Femur (tissue), 1 donor: ENCODE results near the gene ADAP2.
"Not testable (repeated sequence)": the region's sequence is repeated elsewhere in the genome, so short reads cannot be mapped to it uniquely, and the experiment has no call there.

Experiments
- DNase-seq: peaks from one replicate; pipeline ENCODE4 v3.0.0-alpha.2; 2017

Gene ADAP2

DNA sequence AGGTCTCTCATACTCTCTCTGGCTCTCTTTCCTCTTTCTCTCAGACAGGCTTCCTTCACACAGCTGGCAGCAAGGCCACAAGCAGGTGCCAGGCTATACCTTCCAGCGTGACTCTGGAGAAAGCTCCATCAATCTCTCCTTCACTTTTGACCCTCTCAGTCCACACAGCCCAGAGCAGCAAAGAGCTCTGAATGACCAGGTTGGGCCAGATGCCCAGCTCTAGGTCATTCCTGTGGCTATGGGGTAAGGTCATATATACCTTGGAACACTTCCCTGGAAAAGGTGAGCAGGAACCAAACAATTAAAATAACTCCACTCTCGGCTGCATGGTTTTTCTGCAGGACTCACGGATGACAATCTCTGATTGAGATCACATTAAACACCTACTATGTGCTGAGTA is 8.8 kb downstream of the ADAP2 start:
- DNase-seq: no peak

DNA sequence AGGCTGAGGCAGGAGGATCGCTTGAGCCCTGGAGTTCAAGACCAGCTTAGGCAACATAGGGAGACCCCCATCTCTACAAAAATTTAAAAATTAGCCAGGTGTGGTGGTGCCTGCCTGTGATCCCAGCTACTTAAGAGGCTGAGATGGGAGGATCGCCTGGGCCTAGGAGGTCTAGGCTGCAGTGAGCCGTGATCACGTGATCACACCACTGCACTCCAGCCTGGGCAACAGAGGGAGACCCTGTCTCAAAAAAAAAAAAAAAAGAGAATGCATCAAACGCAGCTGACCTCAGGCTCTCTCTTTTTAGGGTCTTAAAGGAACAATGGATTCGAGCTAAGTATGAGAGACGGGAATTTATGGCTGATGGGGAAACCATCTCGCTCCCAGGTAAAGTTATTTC is 9.8 kb downstream of the ADAP2 start:
- DNase-seq: not testable (repeated sequence)

DNA sequence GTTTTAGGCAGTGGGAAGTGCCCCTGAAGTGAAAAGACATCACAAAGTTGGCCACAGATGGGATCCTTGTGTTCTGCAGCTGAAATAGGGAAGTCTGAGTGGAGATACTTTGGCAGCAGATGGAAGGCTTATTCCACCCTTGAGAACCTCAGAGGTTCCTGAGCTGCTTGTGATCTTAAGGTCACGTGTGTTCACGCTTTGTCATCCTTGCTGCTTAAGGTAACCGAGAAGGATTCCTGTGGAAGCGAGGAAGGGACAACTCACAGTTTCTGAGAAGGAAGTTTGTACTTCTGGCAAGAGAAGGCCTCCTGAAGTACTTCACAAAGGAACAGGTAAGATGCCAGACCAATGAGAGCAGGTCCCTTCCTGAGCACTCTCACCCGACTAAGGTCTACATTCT is 12.2 kb downstream of the ADAP2 start:
- no peak for DNase-seq

DNA sequence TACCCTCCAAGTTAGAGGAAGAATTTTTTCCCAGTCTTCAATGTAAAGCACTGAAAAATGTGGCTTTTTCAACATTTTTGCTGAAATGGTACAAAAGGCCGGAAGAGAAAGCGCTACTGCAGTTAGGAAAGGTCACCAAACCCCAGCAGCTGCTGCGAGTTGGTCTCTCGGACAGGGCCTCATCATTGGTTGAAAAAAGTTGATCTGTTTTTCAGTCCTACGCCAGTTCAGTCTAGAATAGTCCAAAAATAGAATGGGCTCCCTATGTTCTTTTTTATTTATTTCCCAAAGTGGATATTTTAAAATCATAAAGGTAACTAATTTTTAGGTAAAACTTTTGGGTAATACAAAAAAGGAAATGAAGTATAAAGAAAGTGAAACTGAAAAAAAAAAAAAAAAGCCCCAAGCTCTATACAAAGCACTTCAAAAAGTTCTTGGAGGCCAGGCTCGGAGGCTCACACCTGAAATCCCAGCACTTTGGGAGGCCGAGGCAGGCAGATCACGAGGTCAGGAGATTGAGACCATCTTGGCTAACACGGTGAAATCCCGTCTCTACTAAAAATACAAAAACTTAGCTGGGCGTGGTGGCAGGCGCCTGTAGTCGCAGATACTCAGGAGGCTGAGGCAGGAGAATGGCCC is 17.4 kb downstream of the ADAP2 start:
- no peak for DNase-seq

DNA sequence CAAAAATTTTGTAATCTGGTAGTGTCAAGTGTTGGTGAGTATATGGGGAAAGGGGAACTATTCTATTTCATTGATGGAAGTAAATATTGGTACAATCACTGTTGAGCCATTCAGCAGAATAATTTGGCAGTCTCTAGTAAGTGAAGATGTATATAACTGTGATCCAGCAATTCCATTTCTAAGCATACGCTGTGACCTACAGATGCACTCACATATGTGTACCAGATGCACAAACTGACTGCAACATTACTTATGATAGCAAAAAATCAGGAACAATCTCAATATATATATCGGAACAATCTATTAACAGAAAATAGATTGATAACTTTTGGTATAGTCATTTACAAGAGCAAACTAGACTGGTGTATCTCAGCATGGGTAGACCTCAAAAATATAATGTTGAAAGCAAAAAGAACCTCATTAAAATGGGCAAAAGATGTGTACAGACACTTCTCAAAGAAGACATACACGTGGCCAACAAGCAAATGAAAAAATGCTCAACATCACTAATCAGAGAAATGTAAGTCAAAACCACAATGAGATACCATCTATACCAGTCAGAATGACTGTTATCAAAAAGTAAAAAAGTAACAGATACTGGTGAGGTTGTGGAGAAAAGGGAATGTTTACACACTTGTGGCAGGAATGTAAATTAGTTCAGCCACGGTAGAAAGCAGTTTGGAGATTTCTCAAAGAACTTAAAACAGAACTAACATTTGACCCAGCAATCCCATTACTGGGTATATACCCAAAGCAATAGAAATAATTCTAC is 20.7 kb downstream of the ADAP2 start:
- DNase-seq: no peak

DNA sequence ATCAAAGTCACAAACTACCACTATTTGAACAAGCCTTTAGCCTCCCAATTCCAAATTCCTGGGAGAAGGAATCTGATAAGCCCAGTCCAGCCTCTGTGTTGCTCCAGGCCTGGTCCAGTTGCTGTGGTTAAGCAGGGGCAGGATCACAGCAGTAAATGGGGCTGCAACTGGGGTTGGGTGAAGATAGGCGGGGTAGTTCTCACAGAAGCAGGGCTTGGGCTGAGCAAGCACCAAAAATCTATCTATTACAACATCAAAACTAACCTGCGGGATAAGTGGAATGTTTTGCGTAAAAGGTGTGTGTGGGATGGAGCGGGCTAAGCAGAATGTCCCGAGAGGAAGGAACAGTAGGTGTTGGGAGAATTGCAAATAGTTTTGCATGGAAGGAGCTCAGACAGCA is 26.1 kb downstream of the ADAP2 start:
- DNase-seq: no peak

DNA sequence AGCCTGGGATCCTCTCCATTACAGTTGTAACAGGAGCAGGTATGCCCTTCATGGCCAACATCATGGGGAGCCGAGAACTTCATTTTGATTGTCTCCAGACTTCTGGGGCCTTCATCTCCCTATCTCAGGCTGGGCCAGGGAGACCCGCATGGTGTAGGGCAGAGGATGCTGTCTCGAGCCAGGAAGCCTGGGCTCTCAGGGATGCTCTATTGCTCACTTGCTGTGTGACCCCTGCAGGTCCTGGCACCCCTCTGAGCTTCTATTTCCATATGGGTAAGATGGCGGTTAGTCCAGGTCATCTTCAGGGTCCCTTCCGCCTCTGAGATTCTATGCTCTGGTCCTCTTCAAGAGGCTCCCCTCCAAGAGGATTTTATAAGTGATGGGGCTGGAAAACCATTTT is 28.4 kb downstream of the ADAP2 start:
- no peak for DNase-seq

DNA sequence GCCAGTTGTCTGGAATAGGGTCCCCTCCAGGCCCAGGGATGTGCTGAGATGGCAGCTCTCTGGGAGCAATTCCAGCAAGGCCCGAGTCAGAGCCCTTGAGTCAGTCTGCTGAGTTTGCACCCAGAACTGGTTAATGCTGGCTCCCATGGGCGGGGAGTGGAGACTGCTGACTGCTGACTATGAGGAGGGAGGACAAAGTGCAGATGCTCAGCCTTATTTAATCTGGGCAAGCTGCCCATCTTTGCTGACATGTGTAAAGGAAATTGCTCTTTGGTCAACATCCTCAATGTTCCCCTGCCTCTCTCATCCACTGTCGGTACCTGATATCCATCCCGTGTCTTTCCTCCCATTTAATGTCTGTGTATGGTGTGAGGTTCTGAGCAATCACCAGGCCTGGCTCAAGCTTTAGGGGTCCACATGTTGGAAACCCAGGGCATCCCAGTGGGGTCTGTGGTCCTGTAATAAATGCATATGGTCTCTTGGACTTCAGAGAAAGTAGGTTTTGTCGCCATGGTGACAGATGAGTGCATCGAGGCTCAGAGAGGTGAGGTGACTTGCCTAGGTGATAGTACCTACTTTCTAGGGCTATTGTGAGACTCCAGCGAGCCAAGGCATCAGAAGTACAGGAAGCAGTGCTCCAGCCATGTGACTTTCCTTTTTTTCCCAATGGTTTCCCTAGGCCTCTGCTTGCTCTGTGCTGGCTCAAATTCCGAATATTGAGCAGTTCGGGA is 29.1 kb downstream of the ADAP2 start:
- peak; percentile 69 for DNase-seq

DNA sequence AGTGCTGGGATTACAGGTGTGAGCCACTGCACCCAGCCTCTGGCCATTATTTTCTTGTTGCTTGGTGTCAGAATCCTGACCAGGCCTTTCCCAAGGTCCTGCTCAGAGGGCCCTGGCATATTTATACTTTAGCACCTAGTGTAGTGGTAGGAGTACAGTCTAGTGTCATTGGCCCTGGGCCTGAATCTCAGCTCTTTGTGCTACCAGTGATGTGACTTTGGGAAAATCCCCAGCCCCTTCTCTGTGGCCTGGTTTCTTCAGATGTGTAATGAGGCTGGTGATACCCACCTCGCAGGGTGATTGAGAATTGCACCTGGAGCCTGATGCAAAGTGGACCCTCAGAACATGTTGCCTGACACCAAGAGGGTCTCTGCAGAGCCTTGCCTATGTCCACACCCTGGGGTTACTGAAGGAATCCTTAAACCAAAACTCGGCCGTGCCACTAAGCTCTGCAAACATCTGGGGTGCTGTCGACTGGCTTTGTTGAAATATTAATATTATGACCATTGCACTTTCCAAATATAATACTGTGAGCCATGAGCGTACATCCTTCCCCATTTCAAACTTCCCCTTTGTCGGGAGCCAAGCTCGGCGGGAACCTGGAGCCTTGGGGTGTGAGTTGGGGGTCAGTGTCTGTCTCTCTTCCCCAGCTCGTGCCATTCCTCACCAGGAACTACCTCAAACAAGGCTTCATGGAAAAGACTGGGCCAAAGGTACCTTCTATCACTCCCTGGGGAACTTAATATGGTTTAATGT is 31.1 kb downstream of the ADAP2 start:
- no peak for DNase-seq

DNA sequence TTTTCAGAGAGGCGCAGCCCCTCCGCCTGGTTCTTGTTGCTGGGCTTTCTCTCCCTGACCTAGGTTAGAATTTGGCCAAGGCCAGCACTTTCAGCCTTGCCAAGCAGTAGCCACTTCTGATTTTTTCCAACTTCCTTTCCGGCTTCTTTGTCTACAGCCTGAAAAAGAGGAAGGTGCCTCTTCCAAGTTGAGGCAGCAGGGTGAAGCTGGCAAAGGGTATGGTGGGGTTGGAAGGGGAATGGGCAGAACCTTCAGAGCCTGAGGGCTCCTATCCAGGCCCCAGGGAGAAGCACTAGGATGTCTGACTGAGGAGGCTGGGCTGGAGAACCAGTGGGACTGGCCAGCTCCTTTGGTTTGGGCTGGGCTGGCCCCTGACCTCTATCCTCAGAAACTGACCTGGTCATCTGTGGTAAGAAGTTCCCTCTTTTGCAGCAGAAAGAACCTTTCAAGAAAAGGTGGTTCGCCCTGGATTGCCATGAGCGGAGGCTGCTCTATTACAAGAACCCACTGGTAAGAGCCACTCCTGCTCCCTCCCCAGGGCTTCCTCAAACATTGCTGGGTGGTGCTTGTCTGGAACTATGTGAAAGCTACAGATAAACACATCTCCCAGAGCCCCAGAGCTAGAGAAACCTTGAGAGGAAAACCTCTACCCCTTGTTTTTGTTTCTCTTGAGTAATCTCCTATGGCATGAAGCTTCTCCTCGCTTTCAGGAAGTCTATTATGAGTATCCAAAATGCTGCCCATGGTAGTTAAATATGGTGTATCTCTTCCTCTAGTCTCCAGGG is 32.5 kb downstream of the ADAP2 start:
- no peak for DNase-seq

DNA sequence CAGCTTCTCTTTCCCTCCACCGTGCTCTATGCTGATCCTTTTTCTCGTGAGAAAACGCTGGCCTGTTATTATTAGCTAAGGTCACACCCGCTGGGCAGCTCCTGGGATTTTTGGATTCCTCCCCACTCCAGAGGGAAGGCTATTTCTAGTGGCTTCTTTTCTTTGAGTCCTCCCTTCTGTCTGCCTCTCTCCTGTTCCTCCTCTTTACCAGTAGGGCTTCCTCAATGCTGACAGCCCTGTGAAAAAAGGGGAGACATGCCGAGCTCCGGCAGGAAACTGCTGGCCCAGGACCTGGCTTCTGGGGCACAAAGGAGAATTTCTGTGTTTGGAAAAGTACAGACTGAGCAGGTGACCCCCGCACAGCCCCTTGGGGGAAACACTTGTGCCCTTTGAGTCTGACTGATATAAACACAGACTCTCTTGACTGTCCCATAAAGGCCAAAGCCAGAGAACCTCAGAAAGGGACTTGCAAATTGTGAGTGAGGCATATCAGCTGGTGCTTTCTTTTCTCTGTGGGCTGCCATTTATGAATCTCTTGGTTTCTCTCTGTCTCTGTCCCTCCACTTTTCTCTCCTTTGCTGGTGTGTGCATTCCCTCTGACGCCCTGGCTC is 35.1 kb downstream of the ADAP2 start:
- no peak for DNase-seq

DNA sequence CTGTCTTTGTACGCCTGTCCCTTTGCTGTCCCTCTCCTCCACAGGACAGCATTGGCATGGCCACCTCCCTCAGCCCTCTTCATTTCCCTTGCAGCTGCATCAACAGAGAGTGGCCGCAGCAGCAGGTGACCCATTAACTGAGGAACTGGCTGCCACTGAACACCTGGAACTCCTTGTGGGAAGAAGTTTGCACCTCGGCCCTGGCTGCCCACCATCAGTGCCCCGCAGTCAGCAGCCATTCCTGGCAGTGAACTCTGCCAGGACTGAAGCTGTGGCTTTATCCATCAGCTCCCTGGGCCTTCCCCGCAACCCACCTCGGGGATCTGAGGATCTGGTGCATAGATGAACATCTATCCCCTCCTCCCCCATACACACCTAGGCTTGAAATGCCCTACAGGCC is 36.0 kb downstream of the ADAP2 start:
- no peak for DNase-seq

DNA sequence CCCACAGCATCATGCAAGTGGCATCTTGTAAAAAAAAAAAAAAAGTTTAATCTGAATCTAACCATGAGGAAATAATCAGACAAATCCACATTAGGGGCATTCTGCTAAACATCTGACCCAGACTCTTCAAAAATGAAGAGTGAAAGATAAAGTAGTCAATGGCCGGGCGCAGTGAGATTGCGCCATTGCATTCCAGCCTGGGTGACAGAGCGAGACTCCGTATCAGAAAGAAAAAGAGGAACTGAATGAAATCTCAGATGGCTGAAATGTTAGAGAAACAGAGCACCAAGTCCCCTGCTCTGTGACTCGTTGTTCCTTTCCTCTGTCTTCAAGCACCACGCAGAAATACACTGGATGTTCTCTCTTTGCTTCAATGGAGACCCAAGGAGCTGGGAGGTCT is 36.4 kb downstream of the ADAP2 start:
- no peak for DNase-seq

DNA sequence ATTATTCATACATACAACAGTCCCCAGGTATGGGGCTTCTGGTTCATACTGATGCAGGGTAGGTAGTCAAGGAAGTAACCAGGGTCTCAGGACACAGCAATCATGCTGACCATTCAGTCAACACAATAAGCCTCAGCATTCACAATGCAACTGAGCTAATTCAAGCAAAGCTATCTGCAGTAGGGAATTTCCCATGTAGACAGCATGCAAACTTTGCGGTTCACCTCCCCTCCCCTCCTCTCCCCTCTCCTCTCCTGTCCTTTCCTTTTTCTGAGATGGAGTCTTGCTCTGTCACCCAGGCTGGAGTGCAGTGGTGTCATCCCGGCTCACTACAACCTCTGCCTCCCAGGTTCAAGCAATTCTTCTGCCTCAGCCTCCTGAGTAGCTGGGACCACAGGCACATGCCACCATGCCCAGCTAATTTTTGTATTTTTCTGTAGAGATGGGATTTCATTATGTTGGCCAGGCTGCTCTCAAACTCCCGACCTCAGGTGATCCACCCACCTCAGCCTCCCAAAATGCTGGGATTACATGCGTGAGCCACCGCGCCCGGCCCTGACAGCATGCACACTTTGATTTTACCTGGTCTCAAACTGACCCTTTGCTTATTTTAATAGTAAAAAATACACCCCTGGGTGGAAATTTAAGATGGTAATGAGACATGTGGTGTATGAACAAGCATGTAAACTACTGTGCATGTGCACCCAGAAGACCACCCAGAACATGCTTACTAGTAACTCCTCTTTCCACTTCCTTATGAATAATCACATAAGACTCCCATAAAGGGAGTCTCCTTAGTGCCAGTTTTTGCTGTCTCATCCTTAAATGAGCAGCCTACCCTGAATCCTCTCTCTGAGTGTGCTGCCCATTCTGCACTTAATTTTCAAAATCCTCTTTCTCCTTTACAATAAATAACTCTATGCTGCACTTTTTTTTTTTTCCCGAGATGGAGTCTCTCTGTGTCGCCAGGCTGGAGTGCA is 39.8 kb downstream of the ADAP2 start:
- DNase-seq: no peak

DNA sequence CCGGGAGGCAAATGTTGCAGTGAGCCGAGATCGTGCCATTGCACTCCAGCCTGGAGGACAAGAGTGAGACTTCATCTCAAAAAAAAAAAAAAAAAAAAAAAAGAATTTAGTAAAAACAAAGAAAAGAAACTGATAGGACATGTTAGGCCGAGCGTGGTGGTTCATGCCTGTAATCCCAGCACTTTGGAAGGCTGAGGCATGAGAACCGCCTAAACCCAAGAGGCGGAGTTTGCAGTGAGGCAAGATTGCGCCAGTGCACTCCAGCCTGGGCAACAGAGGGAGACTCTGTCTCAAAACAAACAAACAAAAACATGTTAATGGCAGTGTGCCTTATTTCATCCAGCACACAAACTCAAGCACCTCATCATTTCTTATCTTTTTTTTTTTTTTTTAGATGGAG is 42.6 kb downstream of the ADAP2 start:
- DNase-seq: not testable (repeated sequence)

DNA sequence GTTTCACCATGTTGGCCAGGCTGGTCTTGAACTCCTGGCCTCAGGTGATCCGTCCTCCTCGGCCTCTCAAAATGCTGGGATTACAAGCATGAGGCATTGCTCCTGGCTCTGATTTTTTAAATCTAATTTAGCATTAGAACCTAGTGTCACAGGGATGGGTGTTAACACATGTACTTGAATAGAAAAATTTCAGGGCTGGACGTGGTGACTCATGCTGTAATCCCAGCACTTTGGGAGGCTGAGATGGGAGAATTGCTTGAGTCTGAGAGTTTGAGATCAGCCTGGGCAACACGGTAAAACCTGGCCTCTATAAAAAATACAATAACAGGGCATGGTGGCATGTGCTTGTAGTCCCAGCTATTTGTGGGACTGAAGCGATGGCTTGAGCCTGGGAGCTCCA is 43.1 kb downstream of the ADAP2 start:
- no peak for DNase-seq

DNA sequence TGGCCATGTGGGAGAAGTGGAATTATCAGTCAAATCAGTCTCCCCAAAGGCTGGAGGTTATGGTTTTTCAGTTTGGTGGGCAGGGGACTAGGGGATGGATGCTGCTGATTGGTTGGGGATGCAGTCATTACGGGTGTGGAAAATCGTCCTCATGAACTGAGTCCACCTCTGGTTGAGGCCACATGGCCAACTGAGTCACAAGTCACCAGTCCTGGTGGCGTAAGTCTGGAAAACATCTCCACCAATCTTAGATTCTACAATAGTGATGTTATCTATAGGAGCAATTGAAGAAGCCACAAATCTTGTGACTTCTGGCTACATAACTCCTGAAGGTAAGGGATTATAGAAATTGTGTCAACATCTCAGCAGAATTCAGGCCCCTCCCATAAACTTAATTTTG is 43.9 kb downstream of the ADAP2 start:
- no peak for DNase-seq

DNA sequence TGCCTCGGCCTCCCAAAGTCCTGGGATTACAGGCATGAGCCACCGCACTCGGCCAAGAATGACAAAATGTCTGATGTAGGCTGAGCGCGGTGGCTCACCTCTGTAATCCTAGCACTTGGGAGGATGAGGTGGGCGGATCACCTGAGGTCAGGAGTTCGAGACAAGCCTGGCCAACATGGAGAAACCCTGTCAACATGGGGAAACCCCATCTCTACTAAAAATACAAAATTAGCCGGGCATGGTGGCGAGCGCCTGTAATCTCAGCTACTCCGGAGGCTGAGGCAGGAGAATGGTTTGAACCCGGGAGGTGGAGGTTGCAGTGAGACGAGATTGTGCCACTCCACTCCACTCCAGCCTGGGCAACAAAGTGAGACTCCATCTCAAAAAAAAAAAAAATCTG is 46.2 kb downstream of the ADAP2 start:
- not testable (repeated sequence) for DNase-seq

DNA sequence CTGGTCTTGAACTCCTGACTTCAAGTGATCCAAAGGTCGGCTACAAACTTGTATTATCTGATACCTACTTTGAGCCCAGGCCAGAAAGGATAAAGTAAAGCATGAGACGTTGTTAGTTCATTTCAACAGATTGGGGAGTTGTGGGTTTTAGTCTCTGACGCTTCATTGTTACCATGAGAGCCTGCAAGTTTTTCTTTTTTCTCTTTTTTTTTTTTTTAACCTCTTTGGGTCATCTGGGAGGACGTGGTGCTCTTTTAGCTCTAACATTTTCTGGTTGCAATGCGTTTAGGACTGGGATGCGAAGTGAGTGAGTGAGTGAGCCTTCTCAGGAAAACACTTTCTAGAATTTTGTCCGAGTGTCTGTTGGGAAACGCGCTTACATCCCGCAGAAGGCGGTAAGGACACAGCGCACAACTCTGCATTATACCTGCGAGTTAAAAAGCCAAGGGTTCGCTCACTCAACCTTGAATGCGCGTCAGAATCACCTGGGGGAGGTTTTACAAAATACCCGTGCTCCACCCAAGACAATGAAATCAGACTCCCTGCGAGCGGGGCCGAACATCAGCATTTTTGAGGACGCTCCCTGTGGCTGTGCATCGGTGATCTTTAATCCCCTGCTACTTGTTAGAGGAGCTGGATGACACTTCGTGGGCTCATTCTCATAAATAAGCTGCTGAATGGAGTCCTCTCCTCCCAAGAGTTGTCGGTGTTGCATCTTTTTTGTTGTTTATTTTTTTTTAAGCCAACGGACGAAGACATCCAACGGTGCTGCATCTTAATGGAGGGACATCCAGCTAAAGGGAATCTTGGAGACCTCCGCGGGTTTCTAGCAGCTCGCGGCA is 48.5 kb downstream of the ADAP2 start:
- DNase-seq: peak; percentile 35
